Measurements from ENCODE around the gene FAM47E.

DNA sequence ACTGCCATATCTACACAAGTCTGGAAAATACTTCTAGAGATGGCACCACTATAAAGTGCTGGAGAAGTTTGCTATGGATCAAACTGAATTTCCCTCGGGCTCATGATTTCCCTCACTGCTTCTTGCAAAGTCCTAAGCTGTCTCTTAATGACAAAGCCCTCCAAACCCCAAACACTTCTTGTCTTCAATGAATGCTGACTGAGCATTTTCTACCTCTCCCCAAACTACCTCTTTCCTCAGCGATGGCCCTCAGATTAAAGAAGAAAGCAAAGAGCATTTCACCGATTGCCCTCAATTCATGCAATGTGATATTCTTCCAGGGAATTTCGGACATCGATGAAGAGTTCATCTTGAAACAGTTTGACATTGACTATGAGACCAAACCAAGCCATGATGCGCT is 19.7 kb downstream of the FAM47E start:
- TF ChIP-seq POLR2AphosphoS5 (IDR thresholded peaks at IDR 0.05; ENCODE audit: insufficient read depth, low read depth, low read length): no peak
- no peak for TF ChIP-seq EZH2 (IDR thresholded peaks at IDR 0.05; ENCODE audit: borderline replicate concordance, low read depth, low read length, severe bottlenecking)
- TF ChIP-seq CTCF (IDR thresholded peaks at IDR 0.05; ENCODE audit: extremely low read depth in 1 of 2, insufficient read depth in 1 of 2, low read depth in 1 of 2, low read length in 2 of 2): no peak

All from endothelial cell of umbilical vein (primary cell).